Upper lobe of right lung (tissue), 1 donor: ENCODE measurements around the gene TSPAN11. TPM values are rescaled to one million over a fixed set of nuclear protein-coding genes. Genes with fewer than 3 reads are reported as not detected.

Experiments used
- ATAC-seq: fragments of 200-7000 bp; cut with Tn5 transposase; one replicate; pipeline ENCODE4 v1.9.1; 2020; ENCODE audit warnings: mild to moderate bottlenecking, moderate library complexity
- DNase-seq: peaks from one replicate; pipeline ENCODE4 v3.0.0-alpha.2; 2020
- H3K27ac ChIP-seq: fragments of 200-600 bp; one replicate; pipeline ENCODE4 v1.8.0; 2022
- H3K27me3 ChIP-seq: fragments of 200-600 bp; one replicate; pipeline ENCODE4 v1.8.0; 2022; ENCODE audit warnings: mild to moderate bottlenecking
- H3K36me3 ChIP-seq: fragments of 200-600 bp; one replicate; pipeline ENCODE4 v1.8.0; 2022
- H3K4me1 ChIP-seq: fragments of 200-600 bp; one replicate; pipeline ENCODE4 v1.8.0; 2022
- H3K4me3 ChIP-seq: fragments of 200-600 bp; one replicate; pipeline ENCODE4 v1.8.0; 2022; ENCODE audit warnings: mild to moderate bottlenecking
- H3K9me3 ChIP-seq: fragments of 200-600 bp; one replicate; pipeline ENCODE4 v1.8.0; 2022
- intact Hi-C: fragments of 100-400 bp; cut with DNase I; formaldehyde crosslinking; loops from one replicate; pipeline ENCODE4 v1.11.0; 2022
- total RNA-seq: library from RNA; stranded (reverse); fragmentation: NEBNext Ultra II Directional; extraction: Animal tissue kit (Norgen Biotek cat#: 25700); gene quantifications from one replicate; pipeline ENCODE4 v1.2.1, GENCODE V29; 2021
- TF ChIP-seq, protein P1 (sequence below): fragments of 200-600 bp; IDR thresholded peaks from one replicate; pipeline ENCODE4 v1.8.0; 2022; ENCODE audit warnings: antibody characterized with exemption
- donor health status: DM: no; HTN: yes; CAD: no; lungs with severe emphysema.

Gene TSPAN11
- total RNA-seq, 1 donor from 2014 or later, result 7.8 TPM

GRCh38 chr12:31002999-31003398 is 76.5 kb downstream of the TSPAN11 start:
- TF ChIP-seq, protein P1, sequence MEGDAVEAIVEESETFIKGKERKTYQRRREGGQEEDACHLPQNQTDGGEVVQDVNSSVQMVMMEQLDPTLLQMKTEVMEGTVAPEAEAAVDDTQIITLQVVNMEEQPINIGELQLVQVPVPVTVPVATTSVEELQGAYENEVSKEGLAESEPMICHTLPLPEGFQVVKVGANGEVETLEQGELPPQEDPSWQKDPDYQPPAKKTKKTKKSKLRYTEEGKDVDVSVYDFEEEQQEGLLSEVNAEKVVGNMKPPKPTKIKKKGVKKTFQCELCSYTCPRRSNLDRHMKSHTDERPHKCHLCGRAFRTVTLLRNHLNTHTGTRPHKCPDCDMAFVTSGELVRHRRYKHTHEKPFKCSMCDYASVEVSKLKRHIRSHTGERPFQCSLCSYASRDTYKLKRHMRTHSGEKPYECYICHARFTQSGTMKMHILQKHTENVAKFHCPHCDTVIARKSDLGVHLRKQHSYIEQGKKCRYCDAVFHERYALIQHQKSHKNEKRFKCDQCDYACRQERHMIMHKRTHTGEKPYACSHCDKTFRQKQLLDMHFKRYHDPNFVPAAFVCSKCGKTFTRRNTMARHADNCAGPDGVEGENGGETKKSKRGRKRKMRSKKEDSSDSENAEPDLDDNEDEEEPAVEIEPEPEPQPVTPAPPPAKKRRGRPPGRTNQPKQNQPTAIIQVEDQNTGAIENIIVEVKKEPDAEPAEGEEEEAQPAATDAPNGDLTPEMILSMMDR, result no peak
- Histone ChIP-seq H3K27ac (no peak overlapping the region), H3K27me3 (no peaks in the 10 kb centered on the region), H3K4me3 (no peak overlapping the region), H3K36me3 (no peaks in the 10 kb centered on the region), H3K4me1 (no peaks in the 10 kb centered on the region), H3K9me3 (no peaks in the 10 kb centered on the region)
- intact Hi-C loops, result no loop called here
- ATAC-seq (no peak), DNase-seq (peak; percentile 25)

GRCh38 chr12:31003861-31004640 is 77.5 kb downstream of the TSPAN11 start:
- H3K4me3 ChIP-seq, result no peak overlapping the region
- H3K4me1 ChIP-seq, result no peaks in the 10 kb centered on the region
- intact Hi-C loops, result no loop called here
- TF ChIP-seq, protein P1, result no peak
- ATAC-seq, result no peak
- H3K9me3 ChIP-seq, result no peaks in the 10 kb centered on the region
- peak; percentile 34 for DNase-seq
- H3K27ac ChIP-seq, result no peak overlapping the region
- no peaks in the 10 kb centered on the region for H3K27me3 ChIP-seq
- H3K36me3 ChIP-seq, result no peaks in the 10 kb centered on the region

DNA sequence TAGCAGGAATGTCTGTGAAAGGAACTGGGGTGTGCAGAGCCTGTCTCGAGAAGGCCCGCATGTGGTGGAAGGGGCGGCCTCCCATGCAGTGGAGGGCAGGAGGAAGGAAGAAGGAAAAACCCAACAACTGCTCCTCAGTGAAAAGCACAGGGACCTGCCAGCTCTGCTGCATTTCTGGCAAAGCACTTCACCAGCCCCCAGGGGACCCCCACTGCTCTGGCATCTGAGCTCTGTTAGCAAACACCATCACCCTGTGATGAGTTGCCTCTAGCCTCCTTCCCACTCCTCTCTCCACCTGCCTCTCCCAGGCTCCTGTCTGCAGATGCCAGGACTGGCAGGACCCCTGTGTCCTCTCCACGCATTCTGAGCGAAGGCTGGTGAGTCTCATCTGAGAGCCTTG is 78.1 kb downstream of the TSPAN11 start:
- no peak overlapping the region for H3K4me3 ChIP-seq
- TF ChIP-seq, protein P1, result no peak
- H3K36me3 ChIP-seq, result no peaks in the 10 kb centered on the region
- no peak for ATAC-seq
- no peaks in the 10 kb centered on the region for H3K4me1 ChIP-seq
- intact Hi-C loops, result no loop called here
- H3K27ac ChIP-seq, result no peak overlapping the region
- DNase-seq, result peak; percentile 55
- H3K27me3 ChIP-seq, result no peaks in the 10 kb centered on the region
- no peaks in the 10 kb centered on the region for H3K9me3 ChIP-seq

- H3K27me3 ChIP-seq, result no peaks in the 10 kb centered on the region
- intact Hi-C loops, result no loop called here
- ATAC-seq (no peak), DNase-seq (peak; percentile 52)
- no peak overlapping the region for H3K4me3 ChIP-seq
- no peaks in the 10 kb centered on the region for H3K36me3 ChIP-seq
- TF ChIP-seq, protein P1, result no peak
- H3K27ac ChIP-seq, result no peak overlapping the region
- H3K9me3 ChIP-seq, result no peaks in the 10 kb centered on the region
- no peaks in the 10 kb centered on the region for H3K4me1 ChIP-seq
These were observed 78.9 kb downstream of the TSPAN11 start for GRCh38 chr12:31005256-31005943.

GRCh38 chr12:31005944-31006361 is 79.4 kb downstream of the TSPAN11 start:
- Histone ChIP-seq H3K4me1 (no peaks in the 10 kb centered on the region), H3K27ac (no peak overlapping the region), H3K9me3 (no peaks in the 10 kb centered on the region), H3K4me3 (no peak overlapping the region), H3K36me3 (no peaks in the 10 kb centered on the region), H3K27me3 (no peaks in the 10 kb centered on the region)
- intact Hi-C loops, result no loop called here
- peak; percentile 55 for DNase-seq
- TF ChIP-seq, protein P1, result no peak
- peak; percentile 32 for ATAC-seq
